Cardiac muscle cell (in vitro differentiated cells and primary cell): ENCODE results near the gene DDX18. TPM values are rescaled to one million over a fixed set of nuclear protein-coding genes. Genes with fewer than 3 reads are reported as not detected.
A peak's percentile ranks its signal among the peaks of the same experiment; 100 is the strongest.

Experiments
- DNase-seq, 2 donors: peaks; one replicate each; pipeline versions ENCODE4 v3.0.0 to v3.0.0-alpha.2; 2010 to 2017; ENCODE audit warnings: low read depth in 1 of 2, low spot score in 1 of 2
- H3K27ac ChIP-seq: fragments of 200-600 bp; sonication (generic); 2 replicates; pipeline ENCODE4 v1.5.1; 2016
- H3K27me3 ChIP-seq: fragments of 200-600 bp; sonication (generic); 2 replicates; pipeline ENCODE4 v1.6.0; 2016; ENCODE audit warnings: control low read depth
- H3K36me3 ChIP-seq: fragments of 200-600 bp; sonication (generic); 2 replicates; pipeline ENCODE4 v1.5.1; 2016; ENCODE audit warnings: control low read depth
- H3K4me1 ChIP-seq: fragments of 200-600 bp; sonication (generic); 2 replicates; pipeline ENCODE4 v1.8.1; 2017; ENCODE audit warnings: low read depth, mild to moderate bottlenecking, mixed run types
- H3K4me3 ChIP-seq: fragments of 200-600 bp; sonication (generic); 2 replicates; pipeline ENCODE4 v1.5.1; 2016; ENCODE audit warnings: mild to moderate bottlenecking
- H3K9me3 ChIP-seq: fragments of 200-600 bp; sonication (generic); 2 replicates; pipeline ENCODE4 v1.5.1; 2017; ENCODE audit warnings: low read depth, mild to moderate bottlenecking, control low read depth
- polyA plus RNA-seq: library from polyadenylated mRNA; unstranded; fragments of >200 nt; fragmentation: Nextera tagmentation; extraction: Ambion mirVana; gene quantifications from 2 replicates; pipeline ENCODE4 v1.2.1, GENCODE V29; 2016
- total RNA-seq: library from RNA; depleted of rRNA; stranded (reverse); fragments of >200 nt; gene quantifications from 2 replicates; pipeline ENCODE4 v1.2.3, GENCODE V29; 2016
- TF ChIP-seq, protein P1 (sequence below): IDR thresholded peaks from 2 replicates; pipeline ENCODE4 v1.5.1; 2012; ENCODE audit warnings: low read depth, mild to moderate bottlenecking, low read length

Gene DDX18
- total and polyA plus RNA-seq, 2 experiments from 2014 or later = 30.6 to 33.6 TPM

- Histone ChIP-seq H3K36me3 (no peaks in the 10 kb centered on the region), H3K4me3 (no peak overlapping the region), H3K9me3 (no peaks in the 10 kb centered on the region), H3K27ac (no peak overlapping the region), H3K27me3 (peaks cover 74% of the 10 kb centered on the region), H3K4me1 (no peaks in the 10 kb centered on the region)
- TF ChIP-seq, protein P1, sequence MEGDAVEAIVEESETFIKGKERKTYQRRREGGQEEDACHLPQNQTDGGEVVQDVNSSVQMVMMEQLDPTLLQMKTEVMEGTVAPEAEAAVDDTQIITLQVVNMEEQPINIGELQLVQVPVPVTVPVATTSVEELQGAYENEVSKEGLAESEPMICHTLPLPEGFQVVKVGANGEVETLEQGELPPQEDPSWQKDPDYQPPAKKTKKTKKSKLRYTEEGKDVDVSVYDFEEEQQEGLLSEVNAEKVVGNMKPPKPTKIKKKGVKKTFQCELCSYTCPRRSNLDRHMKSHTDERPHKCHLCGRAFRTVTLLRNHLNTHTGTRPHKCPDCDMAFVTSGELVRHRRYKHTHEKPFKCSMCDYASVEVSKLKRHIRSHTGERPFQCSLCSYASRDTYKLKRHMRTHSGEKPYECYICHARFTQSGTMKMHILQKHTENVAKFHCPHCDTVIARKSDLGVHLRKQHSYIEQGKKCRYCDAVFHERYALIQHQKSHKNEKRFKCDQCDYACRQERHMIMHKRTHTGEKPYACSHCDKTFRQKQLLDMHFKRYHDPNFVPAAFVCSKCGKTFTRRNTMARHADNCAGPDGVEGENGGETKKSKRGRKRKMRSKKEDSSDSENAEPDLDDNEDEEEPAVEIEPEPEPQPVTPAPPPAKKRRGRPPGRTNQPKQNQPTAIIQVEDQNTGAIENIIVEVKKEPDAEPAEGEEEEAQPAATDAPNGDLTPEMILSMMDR = no peak
- no peak for DNase-seq
Observed at GRCh38 chr2:117853316-117853715, 38.8 kb downstream of the DDX18 start.

DNA sequence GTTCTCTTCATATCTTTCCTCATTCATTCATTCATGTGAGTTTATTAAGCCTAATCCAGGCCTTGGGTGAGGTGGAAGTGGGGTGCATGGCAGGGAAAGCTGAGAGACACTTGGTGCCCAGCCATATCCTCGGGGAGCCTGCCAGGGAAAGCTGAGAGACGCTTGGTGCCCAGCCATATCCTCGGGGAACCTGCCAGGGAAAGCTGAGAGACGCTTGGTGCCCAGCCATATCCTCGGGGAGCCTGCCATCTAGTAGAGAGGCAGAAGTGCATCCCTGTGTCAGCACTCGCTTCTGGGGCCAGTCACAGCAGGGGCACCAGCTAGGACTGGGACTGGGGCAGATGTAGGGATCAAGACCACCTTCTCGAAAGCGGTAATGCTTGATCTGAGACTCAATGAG, 39.4 kb downstream of the DDX18 start:
- Histone ChIP-seq H3K27ac (no peak overlapping the region), H3K36me3 (no peaks in the 10 kb centered on the region), H3K9me3 (no peaks in the 10 kb centered on the region), H3K4me1 (no peaks in the 10 kb centered on the region), H3K27me3 (peaks cover 76% of the 10 kb centered on the region), H3K4me3 (no peak overlapping the region)
- no peak for DNase-seq
- TF ChIP-seq, protein P1 = no peak

- Histone ChIP-seq H3K36me3 (no peaks in the 10 kb centered on the region), H3K9me3 (no peaks in the 10 kb centered on the region), H3K4me1 (no peaks in the 10 kb centered on the region), H3K4me3 (no peak overlapping the region), H3K27me3 (peaks cover 77% of the 10 kb centered on the region), H3K27ac (no peak overlapping the region)
- TF ChIP-seq, protein P1 = no peak
- no peak for DNase-seq
Observed at GRCh38 chr2:117854610-117855009, 40.1 kb downstream of the DDX18 start.

DNA sequence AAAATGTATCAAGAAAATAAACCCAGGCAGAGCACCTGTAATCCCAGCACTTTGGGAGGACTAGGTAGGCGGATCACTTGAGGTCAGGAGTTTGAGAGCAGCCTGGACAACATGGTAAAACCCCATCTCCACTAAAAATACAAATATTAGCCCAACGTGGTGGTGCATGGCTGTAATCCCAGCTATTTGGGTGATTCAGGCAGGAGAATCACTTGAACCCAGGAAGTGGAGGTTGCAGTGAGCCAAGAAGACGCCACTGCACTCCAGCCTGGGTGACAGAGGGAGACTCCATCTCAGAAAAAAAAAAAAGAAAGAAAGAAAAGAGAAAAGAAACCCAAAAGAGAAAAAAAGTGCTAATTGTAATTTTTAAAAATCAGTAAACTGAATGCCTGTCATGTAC, 41.4 kb downstream of the DDX18 start:
- H3K27me3 ChIP-seq = peaks cover 66% of the 10 kb centered on the region
- H3K4me1 ChIP-seq = no peaks in the 10 kb centered on the region
- DNase-seq = no peak
- H3K27ac ChIP-seq = no peak overlapping the region
- no peaks in the 10 kb centered on the region for H3K9me3 ChIP-seq
- TF ChIP-seq, protein P1 = no peak
- H3K4me3 ChIP-seq = no peak overlapping the region
- H3K36me3 ChIP-seq = no peaks in the 10 kb centered on the region

- peaks cover 63% of the 10 kb centered on the region for H3K27me3 ChIP-seq
- peak in 1 of 2 donors; percentile 94 for DNase-seq
- TF ChIP-seq, protein P1 = no peak
- H3K4me1 ChIP-seq = no peaks in the 10 kb centered on the region
- no peaks in the 10 kb centered on the region for H3K9me3 ChIP-seq
- no peaks in the 10 kb centered on the region for H3K36me3 ChIP-seq
- no peak overlapping the region for H3K27ac ChIP-seq
- no peak overlapping the region for H3K4me3 ChIP-seq
Observed at GRCh38 chr2:117856415-117857210, 42.1 kb downstream of the DDX18 start.
